HFFc6 (cell line): Measurements from ENCODE around the gene METTL4. TPM values are rescaled to one million over a fixed set of nuclear protein-coding genes. Genes with fewer than 3 reads are reported as not detected.

Source experiments
- DNase-seq: peaks from one replicate; pipeline ENCODE4 v3.0.0-alpha.2; 2018
- H3K27ac Mint-ChIP-seq: 2 replicates; pipeline ENCODE4 v1.8.0; 2020; ENCODE audit warnings: mild to moderate bottlenecking, mixed read lengths
- H3K27me3 Mint-ChIP-seq: 2 replicates; pipeline ENCODE4 v1.8.0; 2021; ENCODE audit warnings: mild to moderate bottlenecking, moderate library complexity, mixed read lengths; ENCODE audit not compliant: insufficient read depth
- H3K36me3 Mint-ChIP-seq: 2 replicates; pipeline ENCODE4 v1.8.0; 2021; ENCODE audit warnings: low read depth, mixed read lengths
- H3K4me1 Mint-ChIP-seq: 2 replicates; pipeline ENCODE4 v1.8.0; 2020; ENCODE audit warnings: low read depth, mixed read lengths
- H3K4me3 Mint-ChIP-seq: 2 replicates; pipeline ENCODE4 v1.8.0; 2020; ENCODE audit warnings: mild to moderate bottlenecking, moderate library complexity, mixed read lengths
- H3K9me3 Mint-ChIP-seq: 2 replicates; pipeline ENCODE4 v1.8.0; 2020; ENCODE audit warnings: mild to moderate bottlenecking, mixed read lengths
- total RNA-seq, 6 experiments: library from RNA; stranded (reverse); fragmentation: NEBNext Ultra II Directional; extraction: Animal tissue kit (Norgen Biotek cat#: 25700); gene quantifications; 2 replicates in 1 of 6; 3 replicates in 5 of 6; pipeline ENCODE4 v1.2.3, GENCODE V29; 2021
- TF ChIP-seq, protein P1 (sequence below): fragments of 200-600 bp; sonication (generic); IDR thresholded peaks from 2 replicates; pipeline ENCODE4 v1.5.0; 2021; ENCODE audit warnings: antibody characterized with exemption, mild to moderate bottlenecking

The METTL4 gene
- total RNA-seq, 6 experiments from 2014 or later = 6.3 to 9.4 (median 9.0) TPM

DNA sequence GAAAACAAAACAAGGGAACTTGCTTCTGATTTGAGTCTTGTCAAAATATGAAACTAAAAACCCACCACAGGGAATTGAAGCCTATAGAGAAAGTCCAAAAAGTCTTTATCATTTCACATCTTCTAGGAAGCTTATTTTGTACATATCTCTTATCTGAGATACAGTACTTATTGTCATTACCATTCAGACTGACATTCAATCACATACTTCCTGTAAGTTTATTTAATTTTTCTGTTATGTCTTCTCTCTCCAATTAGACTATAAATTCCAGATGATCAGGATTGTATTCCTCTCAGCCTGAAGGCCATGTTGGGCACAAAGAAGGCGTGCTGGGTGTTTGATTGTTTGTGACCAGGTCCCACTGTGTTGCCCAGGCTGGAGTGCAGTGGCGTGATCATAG, 59.2 kb downstream of the METTL4 start:
- peaks cover 37% of the 10 kb centered on the region for H3K4me1 Mint-ChIP-seq
- H3K9me3 Mint-ChIP-seq = no peaks in the 10 kb centered on the region
- H3K27me3 Mint-ChIP-seq = no peaks in the 10 kb centered on the region
- TF ChIP-seq, protein P1, sequence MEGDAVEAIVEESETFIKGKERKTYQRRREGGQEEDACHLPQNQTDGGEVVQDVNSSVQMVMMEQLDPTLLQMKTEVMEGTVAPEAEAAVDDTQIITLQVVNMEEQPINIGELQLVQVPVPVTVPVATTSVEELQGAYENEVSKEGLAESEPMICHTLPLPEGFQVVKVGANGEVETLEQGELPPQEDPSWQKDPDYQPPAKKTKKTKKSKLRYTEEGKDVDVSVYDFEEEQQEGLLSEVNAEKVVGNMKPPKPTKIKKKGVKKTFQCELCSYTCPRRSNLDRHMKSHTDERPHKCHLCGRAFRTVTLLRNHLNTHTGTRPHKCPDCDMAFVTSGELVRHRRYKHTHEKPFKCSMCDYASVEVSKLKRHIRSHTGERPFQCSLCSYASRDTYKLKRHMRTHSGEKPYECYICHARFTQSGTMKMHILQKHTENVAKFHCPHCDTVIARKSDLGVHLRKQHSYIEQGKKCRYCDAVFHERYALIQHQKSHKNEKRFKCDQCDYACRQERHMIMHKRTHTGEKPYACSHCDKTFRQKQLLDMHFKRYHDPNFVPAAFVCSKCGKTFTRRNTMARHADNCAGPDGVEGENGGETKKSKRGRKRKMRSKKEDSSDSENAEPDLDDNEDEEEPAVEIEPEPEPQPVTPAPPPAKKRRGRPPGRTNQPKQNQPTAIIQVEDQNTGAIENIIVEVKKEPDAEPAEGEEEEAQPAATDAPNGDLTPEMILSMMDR = no peak
- DNase-seq = no peak
- H3K27ac Mint-ChIP-seq = no peak overlapping the region
- H3K4me3 Mint-ChIP-seq = no peak overlapping the region
- H3K36me3 Mint-ChIP-seq = no peaks in the 10 kb centered on the region

DNA sequence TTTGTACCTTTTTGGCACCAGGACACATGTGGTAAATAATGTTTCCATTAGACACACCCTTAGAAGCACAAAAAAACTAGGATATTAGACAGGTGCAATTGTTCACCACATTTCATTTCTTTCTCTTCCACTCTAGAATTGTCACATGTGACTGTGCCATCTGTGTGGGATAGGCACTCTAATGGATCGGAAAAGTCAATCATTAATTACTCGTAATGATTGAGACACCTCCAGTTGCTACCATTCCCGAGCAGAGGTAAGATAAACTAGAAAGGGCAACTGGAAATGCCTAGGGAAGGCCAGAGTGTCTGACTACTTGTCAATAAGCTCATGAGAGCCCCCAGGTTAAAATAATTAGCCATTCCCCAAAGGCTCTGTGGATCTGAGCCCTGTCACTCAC, 59.9 kb downstream of the METTL4 start:
- TF ChIP-seq, protein P1 = no peak
- no peak overlapping the region for H3K4me3 Mint-ChIP-seq
- no peak overlapping the region for H3K27ac Mint-ChIP-seq
- no peaks in the 10 kb centered on the region for H3K27me3 Mint-ChIP-seq
- DNase-seq = no peak
- no peaks in the 10 kb centered on the region for H3K9me3 Mint-ChIP-seq
- peaks cover 31% of the 10 kb centered on the region for H3K4me1 Mint-ChIP-seq
- H3K36me3 Mint-ChIP-seq = no peaks in the 10 kb centered on the region

DNA sequence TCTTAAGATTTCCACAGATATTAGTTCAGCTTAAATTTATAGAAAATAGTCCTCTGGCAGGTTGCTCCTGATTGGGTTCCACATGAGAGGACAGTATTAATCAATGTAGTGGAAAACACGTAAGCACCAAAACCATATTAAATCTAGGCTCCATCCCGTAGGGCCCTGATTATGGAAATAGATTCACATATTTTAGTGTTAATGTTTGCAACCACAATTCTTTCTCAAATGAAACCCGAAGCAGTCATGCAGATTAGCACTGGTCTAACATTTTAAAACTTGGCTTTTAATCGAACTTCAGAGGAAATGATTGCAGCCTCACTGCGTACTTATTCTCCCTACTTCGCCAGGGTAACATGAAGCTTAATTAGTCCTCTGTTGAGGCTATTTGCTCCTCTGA, 60.9 kb downstream of the METTL4 start:
- Mint-ChIP-seq H3K9me3 (no peaks in the 10 kb centered on the region), H3K27me3 (no peaks in the 10 kb centered on the region), H3K36me3 (no peaks in the 10 kb centered on the region), H3K4me3 (no peak overlapping the region), H3K27ac (no peak overlapping the region), H3K4me1 (peaks cover 21% of the 10 kb centered on the region)
- TF ChIP-seq, protein P1 = no peak
- no peak for DNase-seq

DNA sequence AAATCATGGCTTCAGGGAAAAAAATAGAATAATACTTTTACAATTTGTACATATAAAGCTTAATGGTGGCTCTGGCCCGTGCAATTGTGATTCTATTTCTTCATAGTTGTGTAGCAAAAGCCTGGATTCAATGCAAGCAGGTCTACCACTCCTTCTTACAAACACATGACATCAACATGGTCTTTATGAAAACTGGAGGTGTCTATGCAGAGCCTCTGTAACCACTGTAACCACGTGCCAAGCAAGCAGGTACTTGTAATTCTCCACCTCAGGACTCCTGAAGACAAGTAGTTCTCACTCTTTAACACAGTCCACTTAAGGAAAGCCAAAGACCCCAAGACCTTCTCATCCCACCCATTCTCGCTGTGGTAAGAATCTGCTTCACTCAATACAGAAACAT, 62.6 kb downstream of the METTL4 start:
- DNase-seq = no peak
- Mint-ChIP-seq H3K36me3 (no peaks in the 10 kb centered on the region), H3K27ac (no peak overlapping the region), H3K27me3 (no peaks in the 10 kb centered on the region), H3K4me1 (peaks cover 4% of the 10 kb centered on the region), H3K9me3 (no peaks in the 10 kb centered on the region), H3K4me3 (no peak overlapping the region)
- TF ChIP-seq, protein P1 = no peak

DNA sequence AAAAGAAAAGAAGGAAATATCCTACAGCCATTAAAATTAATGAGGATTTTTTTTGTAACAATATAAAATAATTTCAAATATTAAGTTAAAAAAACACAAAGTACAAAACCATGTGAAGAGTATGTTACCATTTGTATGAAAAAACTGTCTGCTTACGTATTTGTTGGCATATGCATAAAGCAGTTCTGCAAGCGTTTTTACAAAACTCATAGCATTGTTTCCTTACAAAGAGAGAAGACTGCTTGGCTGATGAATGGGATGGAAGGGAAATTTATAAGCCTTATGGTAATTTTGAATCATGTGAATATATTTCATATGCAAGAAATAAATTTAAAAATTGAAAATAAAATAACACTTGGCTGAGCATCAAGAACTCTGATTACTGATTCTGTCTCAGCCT, 63.1 kb downstream of the METTL4 start:
- Mint-ChIP-seq H3K9me3 (no peaks in the 10 kb centered on the region), H3K4me3 (no peak overlapping the region), H3K27ac (no peak overlapping the region), H3K27me3 (no peaks in the 10 kb centered on the region), H3K36me3 (no peaks in the 10 kb centered on the region), H3K4me1 (no peaks in the 10 kb centered on the region; the same call in 1 of the 2 replicates)
- no peak for DNase-seq
- TF ChIP-seq, protein P1 = no peak

DNA sequence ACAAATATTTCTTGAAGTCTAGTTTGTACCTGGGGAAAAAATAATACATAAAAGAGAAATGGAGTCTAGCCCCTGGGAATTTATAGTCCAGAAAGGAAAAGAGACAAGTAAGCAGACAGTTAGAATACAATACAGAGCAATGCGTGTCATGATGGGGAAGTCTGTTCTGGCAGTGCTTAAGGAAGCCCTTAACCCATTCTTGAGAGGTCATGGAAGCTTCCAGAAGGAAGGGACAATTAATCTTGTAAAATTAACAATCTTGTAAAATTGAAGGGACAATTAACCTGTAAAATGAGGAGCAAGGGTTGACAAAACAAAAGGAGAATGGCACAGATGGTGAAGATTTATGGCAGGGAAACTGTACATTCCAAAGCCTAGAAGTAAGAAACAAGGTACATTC, 66.7 kb downstream of the METTL4 start:
- Mint-ChIP-seq H3K4me3 (no peak overlapping the region), H3K9me3 (no peaks in the 10 kb centered on the region), H3K4me1 (no peaks in the 10 kb centered on the region), H3K27me3 (no peaks in the 10 kb centered on the region; the same call in 1 of the 2 replicates), H3K36me3 (no peaks in the 10 kb centered on the region), H3K27ac (no peak overlapping the region)
- DNase-seq = no peak
- TF ChIP-seq, protein P1 = no peak
